MM.1S (cell line): Measurements from ENCODE around the gene TM4SF5.

Experiments
- DNase-seq: peaks from one replicate; pipeline ENCODE4 v3.0.0-alpha.2; 2015
- H2AFZ ChIP-seq: fragments of 300-600 bp; sonication (generic); 2 replicates; pipeline ENCODE4 v1.6.0; 2016; ENCODE audit warnings: antibody characterized with exemption, low read length
- H3F3A ChIP-seq: fragments of 300-600 bp; sonication (generic); 2 replicates; pipeline ENCODE4 v1.6.1; 2016; ENCODE audit warnings: mild to moderate bottlenecking, antibody characterized with exemption, low read length, moderate library complexity, mixed read lengths; ENCODE audit not compliant: insufficient read depth
- H3K27ac ChIP-seq: fragments of 300-600 bp; sonication (generic); 2 replicates; pipeline ENCODE4 v1.5.1; 2016; ENCODE audit warnings: mild to moderate bottlenecking, low read length
- H3K27me3 ChIP-seq: fragments of 300-600 bp; sonication (generic); replicated peaks from 2 replicates; pipeline ENCODE4 v1.6.0; 2016; ENCODE audit warnings: low read length; ENCODE audit not compliant: insufficient read depth
- H3K36me3 ChIP-seq: fragments of 300-600 bp; sonication (generic); replicated peaks from 2 replicates; pipeline ENCODE4 v1.6.1; 2016; ENCODE audit warnings: mild to moderate bottlenecking, low read length, mixed read lengths; ENCODE audit not compliant: insufficient read depth
- H3K4me1 ChIP-seq: fragments of 300-600 bp; sonication (generic); 2 replicates; pipeline ENCODE4 v1.6.1; 2016; ENCODE audit warnings: low read length, mixed read lengths
- H3K4me2 ChIP-seq: fragments of 300-600 bp; sonication (generic); 2 replicates; pipeline ENCODE4 v1.6.0; 2016; ENCODE audit warnings: low read depth, low read length
- H3K4me3 ChIP-seq: fragments of 300-600 bp; sonication (generic); 2 replicates; pipeline ENCODE4 v1.5.1; 2016; ENCODE audit warnings: low read length, mixed read lengths
- H3K79me2 ChIP-seq: fragments of 300-600 bp; sonication (generic); 2 replicates; pipeline ENCODE4 v1.6.1; 2016; ENCODE audit warnings: mixed run types, low read length, mixed read lengths
- H3K9ac ChIP-seq: fragments of 300-600 bp; sonication (generic); 2 replicates; pipeline ENCODE4 v1.6.1; 2016; ENCODE audit warnings: low read length, mixed read lengths
- H3K9me2 ChIP-seq: fragments of 300-600 bp; sonication (generic); replicated peaks from 2 replicates; pipeline ENCODE4 v1.6.1; 2016; ENCODE audit warnings: mild to moderate bottlenecking, low read length, mixed read lengths; ENCODE audit not compliant: insufficient read depth
- H3K9me3 ChIP-seq: fragments of 300-600 bp; sonication (generic); replicated peaks from 2 replicates; pipeline ENCODE4 v1.6.1; 2016; ENCODE audit warnings: mild to moderate bottlenecking, low read length, mixed read lengths; ENCODE audit not compliant: insufficient read depth
- H4K20me1 ChIP-seq: fragments of 300-600 bp; sonication (generic); 2 replicates; pipeline ENCODE4 v1.6.1; 2016; ENCODE audit warnings: mild to moderate bottlenecking, low read length, moderate library complexity, mixed read lengths; ENCODE audit not compliant: insufficient read depth
- EZH2 ChIP-seq: fragments of 300-600 bp; sonication (generic); optimal IDR thresholded peaks from 2 replicates; pipeline ENCODE3; 2017; ENCODE audit warnings: low read depth, mild to moderate bottlenecking, antibody characterized with exemption, low read length, mixed read lengths
- EZH2phosphoT487 ChIP-seq: fragments of 300-600 bp; sonication (generic); IDR thresholded peaks from 2 replicates; pipeline ENCODE4 v1.6.1; 2018; ENCODE audit warnings: antibody characterized with exemption, low read length
- TF ChIP-seq, protein P1 (sequence below): fragments of 300-600 bp; sonication (generic); IDR thresholded peaks from 2 replicates; pipeline ENCODE4 v1.5.1; 2016; ENCODE audit warnings: antibody characterized with exemption, low read length, mixed read lengths

TM4SF5 gene

GRCh38 chr17:4766723-4767122 lies 5.0 kb upstream of the TM4SF5 start:
- Histone ChIP-seq H3K4me3 (no peak overlapping the region), H3F3A (no peaks in the 10 kb centered on the region), H2AFZ (no peak overlapping the region), H3K9me2 (no peaks in the 10 kb centered on the region), H3K9ac (no peak overlapping the region), H3K27ac (no peak overlapping the region), H4K20me1 (no peaks in the 10 kb centered on the region), H3K9me3 (no peaks in the 10 kb centered on the region), H3K27me3 (peaks cover 2% of the 10 kb centered on the region; the same call in 1 of the 2 replicates), H3K4me2 (no peak overlapping the region), H3K4me1 (no peaks in the 10 kb centered on the region), H3K36me3 (no peaks in the 10 kb centered on the region), H3K79me2 (no peaks in the 10 kb centered on the region)
- DNase-seq, result no peak
- TF ChIP-seq EZH2phosphoT487 (no peak), EZH2 (no peak)
- TF ChIP-seq, protein P1, sequence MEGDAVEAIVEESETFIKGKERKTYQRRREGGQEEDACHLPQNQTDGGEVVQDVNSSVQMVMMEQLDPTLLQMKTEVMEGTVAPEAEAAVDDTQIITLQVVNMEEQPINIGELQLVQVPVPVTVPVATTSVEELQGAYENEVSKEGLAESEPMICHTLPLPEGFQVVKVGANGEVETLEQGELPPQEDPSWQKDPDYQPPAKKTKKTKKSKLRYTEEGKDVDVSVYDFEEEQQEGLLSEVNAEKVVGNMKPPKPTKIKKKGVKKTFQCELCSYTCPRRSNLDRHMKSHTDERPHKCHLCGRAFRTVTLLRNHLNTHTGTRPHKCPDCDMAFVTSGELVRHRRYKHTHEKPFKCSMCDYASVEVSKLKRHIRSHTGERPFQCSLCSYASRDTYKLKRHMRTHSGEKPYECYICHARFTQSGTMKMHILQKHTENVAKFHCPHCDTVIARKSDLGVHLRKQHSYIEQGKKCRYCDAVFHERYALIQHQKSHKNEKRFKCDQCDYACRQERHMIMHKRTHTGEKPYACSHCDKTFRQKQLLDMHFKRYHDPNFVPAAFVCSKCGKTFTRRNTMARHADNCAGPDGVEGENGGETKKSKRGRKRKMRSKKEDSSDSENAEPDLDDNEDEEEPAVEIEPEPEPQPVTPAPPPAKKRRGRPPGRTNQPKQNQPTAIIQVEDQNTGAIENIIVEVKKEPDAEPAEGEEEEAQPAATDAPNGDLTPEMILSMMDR, result no peak

DNA sequence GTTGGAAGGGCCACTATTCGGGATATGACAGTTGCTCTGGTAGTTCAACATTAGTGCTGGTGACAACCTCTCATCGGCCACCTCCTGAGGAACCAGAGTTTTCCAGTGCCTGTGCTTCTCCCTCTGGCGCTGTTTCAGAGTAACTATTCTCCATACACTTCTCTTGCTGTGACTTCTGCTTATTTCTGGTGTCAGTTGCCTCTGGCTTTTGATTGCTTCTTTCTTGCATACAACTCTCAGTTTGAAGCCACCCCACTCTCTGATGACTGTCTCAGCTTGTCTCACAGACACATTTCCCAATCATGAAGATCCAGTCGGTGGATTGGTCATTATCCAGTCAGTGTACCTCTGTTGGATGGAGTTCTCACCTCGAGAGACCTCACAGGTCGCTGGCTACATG lies 3.4 kb upstream of the TM4SF5 start:
- H3F3A ChIP-seq, result no peaks in the 10 kb centered on the region
- H3K9me3 ChIP-seq, result no peaks in the 10 kb centered on the region
- TF ChIP-seq EZH2phosphoT487, result no peak
- TF ChIP-seq, protein P1, result no peak
- no peak overlapping the region for H3K4me3 ChIP-seq
- H3K36me3 ChIP-seq, result no peaks in the 10 kb centered on the region
- H3K27me3 ChIP-seq, result peaks cover 14% of the 10 kb centered on the region
- H3K9me2 ChIP-seq, result no peaks in the 10 kb centered on the region
- H2AFZ ChIP-seq, result no peak overlapping the region
- H3K9ac ChIP-seq, result no peak overlapping the region
- H3K4me2 ChIP-seq, result no peak overlapping the region
- H3K79me2 ChIP-seq, result no peaks in the 10 kb centered on the region
- no peak overlapping the region for H3K27ac ChIP-seq
- no peak for DNase-seq
- no peaks in the 10 kb centered on the region for H3K4me1 ChIP-seq
- no peaks in the 10 kb centered on the region for H4K20me1 ChIP-seq

DNA sequence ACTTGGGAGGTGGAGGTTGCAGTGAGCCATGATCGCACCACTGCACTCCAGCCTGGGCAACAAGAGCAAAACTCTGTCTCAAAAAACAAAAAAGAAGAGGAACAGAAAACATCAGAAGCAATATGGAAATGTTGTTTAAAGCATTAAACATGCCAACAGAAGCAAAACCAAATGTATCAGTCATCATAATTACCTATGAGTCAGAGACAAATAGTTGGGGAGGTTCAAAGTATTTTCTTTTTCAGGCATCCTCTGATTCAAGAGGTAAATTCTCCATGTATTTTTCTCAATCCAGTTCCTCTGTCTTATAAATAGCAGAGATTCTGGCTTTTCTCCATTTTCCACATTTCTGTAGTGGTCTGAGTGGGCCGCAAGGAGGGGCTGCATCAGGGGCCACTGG lies 2.1 kb upstream of the TM4SF5 start:
- Histone ChIP-seq H3K27me3 (peaks cover 24% of the 10 kb centered on the region), H3K9me2 (no peaks in the 10 kb centered on the region), H3K4me3 (no peak overlapping the region), H3K27ac (no peak overlapping the region), H2AFZ (no peak overlapping the region), H4K20me1 (no peaks in the 10 kb centered on the region), H3K9me3 (no peaks in the 10 kb centered on the region), H3K9ac (no peak overlapping the region), H3K36me3 (no peaks in the 10 kb centered on the region), H3K4me2 (no peak overlapping the region), H3K4me1 (no peaks in the 10 kb centered on the region), H3K79me2 (no peaks in the 10 kb centered on the region), H3F3A (no peaks in the 10 kb centered on the region)
- TF ChIP-seq, protein P1, result no peak
- no peak for TF ChIP-seq EZH2
- DNase-seq, result no peak
